Endothelial cell of umbilical vein (primary cell): ENCODE measurements around the gene CD55. TPM values are rescaled to one million over a fixed set of nuclear protein-coding genes. Genes with fewer than 3 reads are reported as not detected.

Experiments used
- BruUV-seq: library from RNA; stranded (reverse); fragments of 400-500 nt; replicated peaks from 2 replicates; lab custom pipeline; 2021; lab: Mats Ljungman, UMichigan
- CTCF ChIA-PET: fragments of 300-600, 350-600 bp; sonication (Branson Sonifier 250); formaldehyde crosslinking; loops from one replicate; lab custom pipeline; 2021; ENCODE audit warnings: antibody characterized with exemption, inconsistent platforms; lab: Charles Lee
- POLR2A ChIA-PET: fragments of 300-600, 350-600 bp; sonication (Branson Sonifier 250); formaldehyde crosslinking; loops from one replicate; lab custom pipeline; 2021; ENCODE audit warnings: antibody characterized with exemption, inconsistent platforms; lab: Charles Lee
- DNase-seq: peaks from one replicate; pipeline ENCODE4 v3.0.0-alpha.2; 2011; ENCODE audit warnings: low read depth, low spot score
- FAIRE-seq: peaks from 2 replicates; lab custom pipeline; 2011; peaks lifted over from hg19 to GRCh38; lab: Jason Lieb, UNC
- H2AFZ ChIP-seq: 2 replicates; pipeline ENCODE4 v1.6.0; 2012; ENCODE audit warnings: low read depth, low read length, control low read depth, inconsistent platforms
- H3K27ac ChIP-seq: 2 replicates; pipeline ENCODE4 v1.5.1; 2011; ENCODE audit warnings: low read depth, mild to moderate bottlenecking, control low read depth, low read length, moderate library complexity; ENCODE audit not compliant: insufficient read depth
- H3K27me3 ChIP-seq, 2 experiments: 2 replicates each; pipeline versions ENCODE4 v1.6.0 to v1.6.1; 2011; ENCODE audit warnings: low read length in 2 of 2, mixed read lengths in 1 of 2; ENCODE audit not compliant: control insufficient read depth in 2 of 2, insufficient read depth in 2 of 2
- H3K36me3 ChIP-seq, 2 experiments: 2 replicates in 1 of 2; 3 replicates in 1 of 2; pipeline ENCODE4 v1.5.1; 2011; ENCODE audit warnings: low read length in 2 of 2, mild to moderate bottlenecking in 1 of 2, moderate library complexity in 1 of 2; ENCODE audit not compliant: control insufficient read depth in 2 of 2, insufficient read depth in 2 of 2; ENCODE audit errors: extremely low read depth in 1 of 2
- H3K4me1 ChIP-seq: 3 replicates; pipeline ENCODE4 v1.5.1; 2011; ENCODE audit warnings: mild to moderate bottlenecking, low read length; ENCODE audit not compliant: control insufficient read depth, insufficient read depth; ENCODE audit errors: extremely low read depth
- H3K4me2 ChIP-seq: 2 replicates; pipeline ENCODE4 v1.6.1; 2011; ENCODE audit warnings: low read length, control low read depth, mixed read lengths; ENCODE audit not compliant: insufficient read depth
- H3K4me3 ChIP-seq, 3 experiments: fragments of 200-600 bp in 1 of 3; sonication (generic), shearing (Covaris generic) in 1 of 3; replicated peaks in 1 of 3; 2 replicates each; pipeline ENCODE4 v1.5.1; 2011 to 2016; ENCODE audit warnings: control low read depth in 3 of 3, low read length in 3 of 3, mild to moderate bottlenecking in 2 of 3, inconsistent platforms in 1 of 3, low read depth in 1 of 3, moderate library complexity in 1 of 3; ENCODE audit not compliant: insufficient read depth in 1 of 3
- H3K79me2 ChIP-seq: 2 replicates; pipeline ENCODE4 v1.6.0; 2012; ENCODE audit warnings: low read length, inconsistent platforms; ENCODE audit not compliant: control insufficient read depth, insufficient read depth
- H3K9ac ChIP-seq: replicated peaks from 2 replicates; pipeline ENCODE3; 2011; ENCODE audit warnings: low read length, control low read depth; ENCODE audit not compliant: insufficient read depth; ENCODE audit errors: extremely low read depth
- H3K9me1 ChIP-seq: replicated peaks from 3 replicates; pipeline ENCODE4 v1.6.0; 2011; ENCODE audit warnings: mild to moderate bottlenecking, low read length; ENCODE audit not compliant: control insufficient read depth, insufficient read depth; ENCODE audit errors: extremely low read depth
- H3K9me3 ChIP-seq: replicated peaks from 2 replicates; pipeline ENCODE4 v1.5.1; 2012; ENCODE audit warnings: low read length, inconsistent platforms; ENCODE audit not compliant: control insufficient read depth, insufficient read depth
- H4K20me1 ChIP-seq: replicated peaks from 2 replicates; pipeline ENCODE3; 2011; ENCODE audit warnings: mild to moderate bottlenecking, low read length; ENCODE audit not compliant: control insufficient read depth, insufficient read depth; ENCODE audit errors: extremely low read depth
- CTCF ChIP-seq, 2 donors: IDR thresholded peaks; 1 replicate in 1 of 2; 2 replicates in 1 of 2; pipeline ENCODE4 v1.5.1; 2011; ENCODE audit warnings: low read length in 2 of 2, mild to moderate bottlenecking in 2 of 2, moderate library complexity in 2 of 2, control low read depth in 1 of 2, inconsistent platforms in 1 of 2, low read depth in 1 of 2; ENCODE audit not compliant: insufficient read depth in 1 of 2; ENCODE audit errors: extremely low read depth in 1 of 2
- EZH2 ChIP-seq: IDR thresholded peaks from 2 replicates; pipeline ENCODE4 v1.6.1; 2012; ENCODE audit warnings: borderline replicate concordance, low read depth, mild to moderate bottlenecking, moderate library complexity, low read length, inconsistent platforms; ENCODE audit not compliant: severe bottlenecking
- FOS ChIP-seq: IDR thresholded peaks from 2 replicates; pipeline ENCODE4 v1.6.1; 2011; ENCODE audit warnings: mild to moderate bottlenecking, low read length, moderate library complexity, borderline replicate concordance; ENCODE audit not compliant: insufficient read depth
- GATA2 ChIP-seq: IDR thresholded peaks from 2 replicates; pipeline ENCODE4 v1.7.0; 2011; ENCODE audit warnings: low read depth, mild to moderate bottlenecking, moderate library complexity, mixed read lengths, low read length; ENCODE audit not compliant: insufficient read length, insufficient read depth
- JUN ChIP-seq: IDR thresholded peaks from 2 replicates; pipeline ENCODE4 v1.6.1; 2011; ENCODE audit warnings: borderline replicate concordance, low read depth; ENCODE audit not compliant: insufficient read length, insufficient read depth
- MYC ChIP-seq: IDR thresholded peaks from one replicate; pipeline ENCODE4 v1.6.1; 2011; ENCODE audit warnings: mild to moderate bottlenecking, low read depth, low read length
- POLR2A ChIP-seq: IDR thresholded peaks from 2 replicates; pipeline ENCODE4 v1.6.1; 2012; ENCODE audit warnings: low read depth, mild to moderate bottlenecking, control low read depth, low read length
- POLR2AphosphoS5 ChIP-seq: IDR thresholded peaks from 2 replicates; pipeline ENCODE4 v1.6.1; 2012; ENCODE audit warnings: low read depth, mild to moderate bottlenecking, control low read depth, low read length, moderate library complexity; ENCODE audit not compliant: insufficient read depth
- dilution Hi-C: fragments of 300-500 bp; cut with MboI; formaldehyde crosslinking; loops from one replicate; pipeline ENCODE4 v1.15.0; 2019; ENCODE audit warnings: low sequenced_read_pairs; ENCODE audit not compliant: extremely low pct_ligation_motif_present
- intact Hi-C: fragments of 100-400 bp; cut with micrococcal nuclease; formaldehyde crosslinking; loops from one replicate; pipeline ENCODE4 v1.10.0; 2022
- polyA plus RNA-seq, 4 experiments: library from polyadenylated mRNA; depleted of rRNA in 3 of 4; stranded (reverse) in 3 of 4; unstranded in 1 of 4; fragments of >200 nt; gene quantifications; 2 replicates each; pipeline versions ENCODE4 v1.2.1 to v1.2.3, GENCODE V29; 2011 to 2012; ENCODE audit warnings: missing spikeins in 1 of 4
- total RNA-seq: library from RNA; stranded (reverse); gene quantifications from 2 replicates; pipeline ENCODE4 v1.2.3, GENCODE V29; 2021
- TF ChIP-seq, protein P1 (sequence below): IDR thresholded peaks from 2 replicates; pipeline ENCODE4 v1.6.1; 2011; ENCODE audit not compliant: insufficient read depth, insufficient read length

CD55 gene
- total and polyA plus RNA-seq, 2 donors (not counting 3 experiments of a cell fraction or from before 2014, with no cell fraction given), result 111 to 179 TPM

- H3K36me3 ChIP-seq, result no peaks in the 10 kb centered on the region
- ChIA-PET POLR2A (no interaction called here), CTCF (interaction anchor here (1.3 kb wide), 1 partner anchor 139 kb away, joined by 3 read pairs; no protein-coding TSS in a partner anchor)
- H3K9me3 ChIP-seq, result no peaks in the 10 kb centered on the region
- no peak overlapping the region for H3K27ac ChIP-seq
- peaks cover 5% of the 10 kb centered on the region for H3K4me1 ChIP-seq
- H3K4me3 ChIP-seq, result no peak overlapping the region
- no peaks in the 10 kb centered on the region for H4K20me1 ChIP-seq
- H3K27me3 ChIP-seq, result no peaks in the 10 kb centered on the region
- H2AFZ ChIP-seq, result no peak overlapping the region
- no peak for FAIRE-seq
- no peak overlapping the region for H3K4me2 ChIP-seq
- dilution Hi-C loops, result no loop called here
- no TSS peak for BruUV-seq
- H3K9ac ChIP-seq, result no peak overlapping the region
- intact Hi-C loops, result no loop called here
- no peaks in the 10 kb centered on the region for H3K9me1 ChIP-seq
- H3K79me2 ChIP-seq, result no peaks in the 10 kb centered on the region
- DNase-seq, result no peak
- TF ChIP-seq MYC, result no peak
- no peak for TF ChIP-seq CTCF (IDR thresholded peaks at IDR 0.05; ENCODE audit: extremely low read depth in 1 of 2, insufficient read depth in 1 of 2, low read depth in 1 of 2, low read length in 2 of 2)
- no peak for TF ChIP-seq FOS
- no peak for TF ChIP-seq POLR2AphosphoS5
- TF ChIP-seq, protein P1, sequence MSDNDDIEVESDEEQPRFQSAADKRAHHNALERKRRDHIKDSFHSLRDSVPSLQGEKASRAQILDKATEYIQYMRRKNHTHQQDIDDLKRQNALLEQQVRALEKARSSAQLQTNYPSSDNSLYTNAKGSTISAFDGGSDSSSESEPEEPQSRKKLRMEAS, result no peak
- no peak for TF ChIP-seq GATA2
- no peak for TF ChIP-seq POLR2A
- no peak for TF ChIP-seq JUN
- no peak for TF ChIP-seq EZH2
Measured at GRCh38 chr1:207398986-207399385, 77.5 kb downstream of the CD55 start.
